CD8-positive, alpha-beta memory T cell (primary cell): Measurements from ENCODE around the gene PHF3. TPM values are rescaled to one million over a fixed set of nuclear protein-coding genes. Genes with fewer than 3 reads are reported as not detected.

Source experiments
- CTCF ChIA-PET: fragments of 350-600 bp; sonication (Branson Sonifier 250); formaldehyde crosslinking; loops from one replicate; lab custom pipeline; 2021; ENCODE audit warnings: antibody characterized with exemption; lab: Charles Lee
- POLR2A ChIA-PET: fragments of 350-600 bp; sonication (Branson Sonifier 250); formaldehyde crosslinking; loops from one replicate; lab custom pipeline; 2021; ENCODE audit warnings: antibody characterized with exemption; lab: Charles Lee
- DNase-seq, 5 donors: peaks; one replicate each; pipeline versions ENCODE4 v3.0.0 to v3.0.0-alpha.2; 2020 to 2022; ENCODE audit warnings: mixed read lengths in 1 of 5
- H3K27ac ChIP-seq: one replicate; pipeline ENCODE4 v1.7.0; 2013; ENCODE audit warnings: low read depth, mild to moderate bottlenecking, low read length, moderate library complexity
- H3K27me3 ChIP-seq: 2 replicates; pipeline ENCODE4 v1.7.0; 2013; ENCODE audit warnings: low read length, mild to moderate bottlenecking; ENCODE audit not compliant: insufficient read depth, poor library complexity, severe bottlenecking
- H3K36me3 ChIP-seq: 2 replicates; pipeline ENCODE4 v1.7.0; 2013; ENCODE audit warnings: mild to moderate bottlenecking, low read length, moderate library complexity; ENCODE audit not compliant: insufficient read depth
- H3K4me1 ChIP-seq: 2 replicates; pipeline ENCODE4 v1.7.0; 2013; ENCODE audit warnings: mild to moderate bottlenecking, low read length, moderate library complexity; ENCODE audit not compliant: insufficient read depth
- H3K4me3 ChIP-seq: 2 replicates; pipeline ENCODE4 v1.7.0; 2013; ENCODE audit warnings: mild to moderate bottlenecking, low read length
- H3K9me3 ChIP-seq: 2 replicates; pipeline ENCODE4 v1.7.0; 2013; ENCODE audit warnings: mild to moderate bottlenecking, low read length
- H3K27ac Mint-ChIP-seq, 8 donors: one replicate each; pipeline ENCODE4 v1.8.0; 2020 to 2021; ENCODE audit warnings: mixed read lengths in 8 of 8, mild to moderate bottlenecking in 6 of 8, inconsistent platforms in 3 of 8, moderate library complexity in 3 of 8
- H3K27me3 Mint-ChIP-seq, 2 donors: one replicate each; pipeline ENCODE4 v1.8.0; 2020 to 2021; ENCODE audit warnings: mixed read lengths in 2 of 2, mild to moderate bottlenecking in 1 of 2, moderate library complexity in 1 of 2
- H3K36me3 Mint-ChIP-seq, 3 donors: one replicate each; pipeline ENCODE4 v1.8.0; 2020 to 2021; ENCODE audit warnings: mixed read lengths in 3 of 3, inconsistent platforms in 1 of 3, mild to moderate bottlenecking in 1 of 3
- H3K4me1 Mint-ChIP-seq, 3 donors: one replicate each; pipeline ENCODE4 v1.8.0; 2020 to 2021; ENCODE audit warnings: mixed read lengths in 3 of 3, inconsistent platforms in 1 of 3, mild to moderate bottlenecking in 1 of 3
- H3K4me3 Mint-ChIP-seq, 7 donors: one replicate each; pipeline ENCODE4 v1.8.0; 2020 to 2021; ENCODE audit warnings: mixed read lengths in 7 of 7, mild to moderate bottlenecking in 6 of 7, moderate library complexity in 4 of 7, inconsistent platforms in 2 of 7
- H3K9me3 Mint-ChIP-seq, 5 donors: one replicate each; pipeline ENCODE4 v1.8.0; 2020 to 2022; ENCODE audit warnings: mixed read lengths in 5 of 5, mild to moderate bottlenecking in 3 of 5, moderate library complexity in 2 of 5, inconsistent platforms in 1 of 5
- polyA plus RNA-seq: library from polyadenylated mRNA; unstranded; fragments of 300-500 nt; fragmentation: Illumina TruSeq; gene quantifications from one replicate; pipeline ENCODE4 v1.2.3, GENCODE V29; 2021
- total RNA-seq, 2 experiments: library from RNA; stranded (reverse); gene quantifications; one replicate each; pipeline ENCODE4 v1.2.3, GENCODE V29; 2021

PHF3 gene
- total and polyA plus RNA-seq, 3 experiments from 2014 or later, result 40.9 to 44.3 (median 44.1) TPM

- Histone ChIP-seq H3K9me3 (no peaks in the 10 kb centered on the region), H3K4me1 (peaks cover 40% of the 10 kb centered on the region), H3K36me3 (no peaks in the 10 kb centered on the region), H3K27ac (peak overlapping the region; percentile 93), H3K27me3 (no peaks in the 10 kb centered on the region), H3K4me3 (peak overlapping the region; percentile 63)
- Mint-ChIP-seq H3K4me3 (peak overlapping the region; percentile 80 to 100 (median 91)), H3K27me3 (peaks cover 0 to 4% of the 10 kb centered on the region in 2 donors), H3K36me3 (peaks cover 0 to 8% (median 1%) of the 10 kb centered on the region in 3 donors), H3K27ac (peak overlapping the region; percentile 89 to 99 (median 98)), H3K9me3 (no peaks in the 10 kb centered on the region), H3K4me1 (peaks cover 42 to 48% (median 48%) of the 10 kb centered on the region in 3 donors)
- no peak for DNase-seq
- POLR2A ChIA-PET, result interaction anchor here (0.7 to 2.8 kb wide), 7 partner anchors 11 to 63 kb away, joined by 3 to 28 read pairs (median 5); partner anchors contain the start of genes LOC128125822 and PTP4A1
- CTCF ChIA-PET, result interaction anchor here (0.8 to 3.4 kb wide), 8 partner anchors 16 to 129 kb away, joined by 3 to 22 read pairs (median 6); no protein-coding TSS in a partner anchor
Observed at GRCh38 chr6:63635215-63635587, 401 bp upstream of the PHF3 start.

- no peaks in the 10 kb centered on the region for H3K36me3 ChIP-seq
- no peaks in the 10 kb centered on the region for H3K27me3 ChIP-seq
- Mint-ChIP-seq H3K27me3 (peaks cover 0 to 2% of the 10 kb centered on the region in 2 donors), H3K36me3 (peaks cover 0 to 11% (median 2%) of the 10 kb centered on the region in 3 donors), H3K27ac (peak overlapping the region; percentile 96 to 100 (median 99)), H3K4me3 (peak overlapping the region; percentile 94 to 100 (median 99)), H3K4me1 (peaks cover 54 to 61% (median 61%) of the 10 kb centered on the region in 3 donors), H3K9me3 (no peaks in the 10 kb centered on the region)
- ChIA-PET CTCF (interaction anchor here (2.2 to 3.4 kb wide), 5 partner anchors 18 to 63 kb away, joined by 4 to 22 read pairs (median 9); no protein-coding TSS in a partner anchor), POLR2A (interaction anchor here (0.6 to 2.8 kb wide), 5 partner anchors 9 to 87 kb away, joined by 3 to 28 read pairs (median 3); no protein-coding TSS in a partner anchor)
- H3K27ac ChIP-seq, result peak overlapping the region; percentile 93
- H3K9me3 ChIP-seq, result no peaks in the 10 kb centered on the region
- H3K4me1 ChIP-seq, result peaks cover 51% of the 10 kb centered on the region
- peak overlapping the region; percentile 88 for H3K4me3 ChIP-seq
- DNase-seq, result peak; percentile 37 to 75 (median 47)
Observed at GRCh38 chr6:63636518-63637021, 968 bp downstream of the PHF3 start.

DNA sequence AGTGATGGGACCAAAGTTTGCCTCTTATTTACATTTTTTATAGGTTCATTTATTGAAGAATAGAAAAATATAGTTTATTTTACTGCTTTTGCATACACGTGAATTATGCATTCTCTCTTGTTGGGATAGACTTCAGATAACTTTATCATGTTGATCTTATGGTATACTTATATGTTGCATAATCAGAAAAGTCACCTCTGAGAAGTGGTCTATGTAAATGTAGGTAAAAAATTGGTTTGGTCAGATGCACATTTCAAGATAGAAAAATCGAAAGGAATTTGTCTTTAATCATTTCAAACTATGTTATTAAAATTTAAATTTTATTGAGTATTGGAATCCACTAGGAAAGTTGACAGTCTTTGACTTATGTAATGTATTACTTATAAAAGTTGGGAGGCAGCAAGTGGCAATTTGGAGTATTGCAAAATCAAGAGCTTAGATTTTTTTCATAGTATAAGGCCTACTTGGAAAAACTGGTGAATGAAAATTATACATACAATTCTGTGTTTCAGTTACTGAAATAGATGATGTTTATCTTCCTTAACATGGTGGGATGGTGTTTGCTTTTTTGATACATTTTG, 2.4 kb downstream of the PHF3 start:
- ChIA-PET POLR2A (interaction anchor here (2.8 kb wide), 1 partner anchor 64 kb away, joined by 28 read pairs; no protein-coding TSS in a partner anchor), CTCF (interaction anchor here (1.0 kb wide), 1 partner anchor 39 kb away, joined by 3 read pairs; no protein-coding TSS in a partner anchor)
- H3K9me3 ChIP-seq, result no peaks in the 10 kb centered on the region
- H3K27me3 ChIP-seq, result no peaks in the 10 kb centered on the region
- H3K4me3 Mint-ChIP-seq, result peak overlapping the region; percentile 69 to 100 (median 98)
- peak overlapping the region in 7 of 8 donors; percentile 17 to 99 (median 75) for H3K27ac Mint-ChIP-seq
- peaks cover 52% of the 10 kb centered on the region for H3K4me1 ChIP-seq
- peaks cover 62 to 74% (median 73%) of the 10 kb centered on the region in 3 donors for H3K4me1 Mint-ChIP-seq
- H3K9me3 Mint-ChIP-seq, result no peaks in the 10 kb centered on the region
- H3K4me3 ChIP-seq, result no peak overlapping the region
- H3K36me3 ChIP-seq, result no peaks in the 10 kb centered on the region
- peaks cover 0 to 16% (median 2%) of the 10 kb centered on the region in 3 donors for H3K36me3 Mint-ChIP-seq
- H3K27ac ChIP-seq, result no peak overlapping the region
- H3K27me3 Mint-ChIP-seq, result no peaks in the 10 kb centered on the region
- DNase-seq, result no peak

- Histone ChIP-seq H3K9me3 (no peaks in the 10 kb centered on the region), H3K27me3 (no peaks in the 10 kb centered on the region), H3K27ac (no peak overlapping the region), H3K4me1 (peaks cover 52% of the 10 kb centered on the region), H3K4me3 (no peak overlapping the region), H3K36me3 (no peaks in the 10 kb centered on the region)
- ChIA-PET POLR2A (no interaction called here), CTCF (no interaction called here)
- Mint-ChIP-seq H3K9me3 (no peaks in the 10 kb centered on the region), H3K4me1 (peaks cover 74 to 88% (median 86%) of the 10 kb centered on the region in 3 donors), H3K27ac (peak overlapping the region in 6 of 8 donors; percentile 2 to 99 (median 55)), H3K36me3 (peaks cover 0 to 26% (median 2%) of the 10 kb centered on the region in 3 donors), H3K27me3 (no peaks in the 10 kb centered on the region), H3K4me3 (peak overlapping the region in 6 of 7 donors; percentile 6 to 64 (median 46))
- no peak for DNase-seq
Observed at GRCh38 chr6:63640062-63640461, 4.5 kb downstream of the PHF3 start.

- Mint-ChIP-seq H3K27me3 (no peaks in the 10 kb centered on the region), H3K4me1 (peaks cover 75 to 96% (median 93%) of the 10 kb centered on the region in 3 donors), H3K27ac (peak overlapping the region in 6 of 8 donors; percentile 23 to 62 (median 52)), H3K36me3 (peaks cover 0 to 28% (median 2%) of the 10 kb centered on the region in 3 donors), H3K9me3 (no peaks in the 10 kb centered on the region), H3K4me3 (peak overlapping the region in 2 of 7 donors; percentile 15 to 28)
- H3K36me3 ChIP-seq, result no peaks in the 10 kb centered on the region
- CTCF ChIA-PET, result no interaction called here
- no peak overlapping the region for H3K27ac ChIP-seq
- H3K4me1 ChIP-seq, result peaks cover 50% of the 10 kb centered on the region
- DNase-seq, result peak in 3 of 5 donors; percentile 46 to 65 (median 49)
- no peaks in the 10 kb centered on the region for H3K9me3 ChIP-seq
- H3K4me3 ChIP-seq, result no peak overlapping the region
- H3K27me3 ChIP-seq, result no peaks in the 10 kb centered on the region
- POLR2A ChIA-PET, result no interaction called here
Observed at GRCh38 chr6:63643862-63644261, 8.3 kb downstream of the PHF3 start.

GRCh38 chr6:63644668-63645326, 9.2 kb downstream of the PHF3 start:
- CTCF ChIA-PET, result interaction anchor here (1.0 kb wide), 1 partner anchor 46 kb away, joined by 3 read pairs; no protein-coding TSS in a partner anchor
- peak overlapping the region in 2 of 7 donors; percentile 19 to 57 for H3K4me3 Mint-ChIP-seq

DNA sequence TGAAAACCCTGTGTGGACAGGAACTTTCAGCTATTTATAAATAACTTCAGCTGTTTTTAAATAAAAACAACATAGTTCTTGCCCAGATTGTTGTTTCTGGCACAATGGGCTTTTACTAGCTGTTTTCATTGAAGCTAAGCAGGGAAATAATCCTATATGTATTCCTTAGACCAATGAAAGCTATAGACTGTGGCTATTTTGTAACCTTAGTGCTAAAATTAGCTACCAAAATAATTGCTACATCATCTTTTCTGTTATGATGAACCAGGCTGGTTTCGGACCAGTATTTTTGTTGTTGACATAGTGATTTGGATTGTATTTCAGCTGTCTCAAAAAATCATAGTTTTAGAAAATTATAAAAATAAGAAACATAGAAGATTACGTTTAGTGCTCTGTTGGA, 13.7 kb downstream of the PHF3 start:
- no peaks in the 10 kb centered on the region for H3K36me3 ChIP-seq
- H3K4me1 ChIP-seq, result peaks cover 60% of the 10 kb centered on the region
- Mint-ChIP-seq H3K9me3 (no peaks in the 10 kb centered on the region), H3K4me1 (peaks cover 73 to 98% (median 89%) of the 10 kb centered on the region in 3 donors), H3K27ac (no peak overlapping the region), H3K4me3 (peak overlapping the region in 1 of 7 donors; percentile 17), H3K27me3 (peaks cover 0 to 2% of the 10 kb centered on the region in 2 donors), H3K36me3 (peaks cover 4 to 25% (median 7%) of the 10 kb centered on the region in 3 donors)
- no peaks in the 10 kb centered on the region for H3K27me3 ChIP-seq
- ChIA-PET POLR2A (no interaction called here), CTCF (interaction anchor here (1.1 kb wide), 1 partner anchor 115 kb away, joined by 4 read pairs; no protein-coding TSS in a partner anchor)
- no peak overlapping the region for H3K27ac ChIP-seq
- H3K9me3 ChIP-seq, result no peaks in the 10 kb centered on the region
- no peak for DNase-seq
- no peak overlapping the region for H3K4me3 ChIP-seq

More at GRCh38 chr6:63644668-63645326, 9.2 kb downstream of the PHF3 start:
- peaks cover 69 to 95% (median 89%) of the 10 kb centered on the region in 3 donors for H3K4me1 Mint-ChIP-seq
- H3K36me3 ChIP-seq, result no peaks in the 10 kb centered on the region
- H3K27me3 Mint-ChIP-seq, result no peaks in the 10 kb centered on the region
- DNase-seq, result no peak
- peaks cover 49% of the 10 kb centered on the region for H3K4me1 ChIP-seq
- H3K36me3 Mint-ChIP-seq, result peaks cover 0 to 29% (median 2%) of the 10 kb centered on the region in 3 donors
- no peaks in the 10 kb centered on the region for H3K27me3 ChIP-seq
- H3K4me3 ChIP-seq, result no peak overlapping the region
- H3K9me3 ChIP-seq, result no peaks in the 10 kb centered on the region
- no peak overlapping the region for H3K27ac ChIP-seq
- POLR2A ChIA-PET, result interaction anchor here (1.1 kb wide), 1 partner anchor 8 kb away, joined by 3 read pairs; no protein-coding TSS in a partner anchor
- H3K27ac Mint-ChIP-seq, result peak overlapping the region in 3 of 8 donors; percentile 6 to 55 (median 35)
- no peaks in the 10 kb centered on the region for H3K9me3 Mint-ChIP-seq
